ENCODE measurements around the gene TP53RK.

The TP53RK gene

DNA sequence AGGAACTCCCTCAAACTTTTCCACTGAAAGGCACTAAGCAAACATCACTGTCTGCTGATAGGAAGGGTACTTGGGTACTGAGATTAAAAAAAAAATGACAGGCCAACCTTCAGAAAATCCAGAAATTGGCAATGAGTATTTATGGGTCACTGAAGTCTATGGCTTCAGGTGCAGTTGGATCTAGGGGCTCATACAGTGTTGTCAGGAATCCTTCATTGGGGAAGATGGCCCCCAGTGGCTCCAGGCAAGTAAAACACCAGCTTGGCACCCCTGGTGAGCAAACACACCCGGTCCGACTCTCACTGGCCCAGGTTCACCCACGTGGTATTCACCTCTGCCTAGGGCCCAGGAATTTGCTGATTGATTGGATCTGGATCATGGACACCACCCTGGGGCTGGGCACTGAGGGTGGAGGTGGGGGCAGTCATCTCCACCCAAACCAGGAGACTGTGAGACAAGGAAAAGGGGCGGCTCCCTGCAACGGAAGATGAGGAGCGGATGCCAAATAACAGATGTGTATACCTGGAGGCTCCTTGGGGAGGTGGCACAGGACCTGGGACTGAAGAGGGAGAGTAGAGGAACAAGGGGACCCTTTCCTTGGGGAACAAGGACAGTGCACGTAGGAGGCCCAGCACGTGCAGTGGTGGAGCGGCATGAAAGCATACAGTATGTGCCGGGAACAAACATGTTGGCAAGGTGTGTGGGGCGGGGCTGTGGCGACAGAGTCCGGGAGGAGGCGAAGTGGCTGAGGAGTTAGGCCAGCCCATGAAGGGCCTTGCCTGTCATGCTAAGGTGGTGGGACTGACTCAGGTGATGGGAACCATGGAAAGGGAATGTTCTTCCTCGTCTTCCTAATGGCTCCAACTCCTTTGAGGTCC is 25.0 kb upstream of the TP53RK start:
- TF ChIP-seq SPI1 (IDR thresholded peaks at IDR 0.05; ENCODE audit: borderline replicate concordance, low read depth), result no peak
- TF ChIP-seq POLR2AphosphoS5 (IDR thresholded peaks at IDR 0.05; ENCODE audit: low read depth), result no peak
- TF ChIP-seq GABPA (IDR thresholded peaks at IDR 0.05; ENCODE audit: low read depth), result no peak
- TF ChIP-seq, protein P1, sequence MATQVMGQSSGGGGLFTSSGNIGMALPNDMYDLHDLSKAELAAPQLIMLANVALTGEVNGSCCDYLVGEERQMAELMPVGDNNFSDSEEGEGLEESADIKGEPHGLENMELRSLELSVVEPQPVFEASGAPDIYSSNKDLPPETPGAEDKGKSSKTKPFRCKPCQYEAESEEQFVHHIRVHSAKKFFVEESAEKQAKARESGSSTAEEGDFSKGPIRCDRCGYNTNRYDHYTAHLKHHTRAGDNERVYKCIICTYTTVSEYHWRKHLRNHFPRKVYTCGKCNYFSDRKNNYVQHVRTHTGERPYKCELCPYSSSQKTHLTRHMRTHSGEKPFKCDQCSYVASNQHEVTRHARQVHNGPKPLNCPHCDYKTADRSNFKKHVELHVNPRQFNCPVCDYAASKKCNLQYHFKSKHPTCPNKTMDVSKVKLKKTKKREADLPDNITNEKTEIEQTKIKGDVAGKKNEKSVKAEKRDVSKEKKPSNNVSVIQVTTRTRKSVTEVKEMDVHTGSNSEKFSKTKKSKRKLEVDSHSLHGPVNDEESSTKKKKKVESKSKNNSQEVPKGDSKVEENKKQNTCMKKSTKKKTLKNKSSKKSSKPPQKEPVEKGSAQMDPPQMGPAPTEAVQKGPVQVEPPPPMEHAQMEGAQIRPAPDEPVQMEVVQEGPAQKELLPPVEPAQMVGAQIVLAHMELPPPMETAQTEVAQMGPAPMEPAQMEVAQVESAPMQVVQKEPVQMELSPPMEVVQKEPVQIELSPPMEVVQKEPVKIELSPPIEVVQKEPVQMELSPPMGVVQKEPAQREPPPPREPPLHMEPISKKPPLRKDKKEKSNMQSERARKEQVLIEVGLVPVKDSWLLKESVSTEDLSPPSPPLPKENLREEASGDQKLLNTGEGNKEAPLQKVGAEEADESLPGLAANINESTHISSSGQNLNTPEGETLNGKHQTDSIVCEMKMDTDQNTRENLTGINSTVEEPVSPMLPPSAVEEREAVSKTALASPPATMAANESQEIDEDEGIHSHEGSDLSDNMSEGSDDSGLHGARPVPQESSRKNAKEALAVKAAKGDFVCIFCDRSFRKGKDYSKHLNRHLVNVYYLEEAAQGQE (IDR thresholded peaks at IDR 0.05; ENCODE audit: insufficient replicate concordance, low read depth), result no peak
- TF ChIP-seq, protein P2, sequence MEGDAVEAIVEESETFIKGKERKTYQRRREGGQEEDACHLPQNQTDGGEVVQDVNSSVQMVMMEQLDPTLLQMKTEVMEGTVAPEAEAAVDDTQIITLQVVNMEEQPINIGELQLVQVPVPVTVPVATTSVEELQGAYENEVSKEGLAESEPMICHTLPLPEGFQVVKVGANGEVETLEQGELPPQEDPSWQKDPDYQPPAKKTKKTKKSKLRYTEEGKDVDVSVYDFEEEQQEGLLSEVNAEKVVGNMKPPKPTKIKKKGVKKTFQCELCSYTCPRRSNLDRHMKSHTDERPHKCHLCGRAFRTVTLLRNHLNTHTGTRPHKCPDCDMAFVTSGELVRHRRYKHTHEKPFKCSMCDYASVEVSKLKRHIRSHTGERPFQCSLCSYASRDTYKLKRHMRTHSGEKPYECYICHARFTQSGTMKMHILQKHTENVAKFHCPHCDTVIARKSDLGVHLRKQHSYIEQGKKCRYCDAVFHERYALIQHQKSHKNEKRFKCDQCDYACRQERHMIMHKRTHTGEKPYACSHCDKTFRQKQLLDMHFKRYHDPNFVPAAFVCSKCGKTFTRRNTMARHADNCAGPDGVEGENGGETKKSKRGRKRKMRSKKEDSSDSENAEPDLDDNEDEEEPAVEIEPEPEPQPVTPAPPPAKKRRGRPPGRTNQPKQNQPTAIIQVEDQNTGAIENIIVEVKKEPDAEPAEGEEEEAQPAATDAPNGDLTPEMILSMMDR (IDR thresholded peaks at IDR 0.05; ENCODE audit: insufficient read depth, low read length), result no peak

DNA sequence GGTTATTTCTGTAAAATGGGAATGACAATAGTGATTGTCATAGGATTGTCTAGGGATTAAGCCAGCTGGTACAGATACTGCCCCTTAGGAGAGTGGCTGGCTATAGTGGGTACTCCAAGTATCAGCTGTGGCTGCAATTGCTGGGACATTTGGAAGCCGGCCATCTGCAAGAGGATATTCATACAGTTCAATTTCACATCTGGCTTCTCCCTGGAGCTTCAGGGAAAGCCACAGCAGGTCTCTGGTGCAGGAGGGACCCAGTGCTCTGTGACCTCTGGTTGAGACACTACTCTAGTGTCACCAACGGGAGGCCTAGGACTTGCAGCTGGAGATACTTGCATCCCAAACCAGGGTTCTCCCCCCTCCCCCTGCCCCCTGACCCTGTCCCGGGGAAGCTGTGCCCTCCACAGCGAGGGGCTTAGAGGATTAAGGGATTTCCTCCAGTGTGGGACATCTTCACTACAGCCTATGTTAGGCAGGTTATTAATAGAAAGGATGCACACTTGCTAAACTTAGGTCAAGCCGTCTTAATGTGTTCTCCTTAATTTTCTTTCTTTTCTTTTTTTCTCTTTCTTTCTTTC is 22.9 kb upstream of the TP53RK start:
- Histone ChIP-seq H3K27me3 (ENCODE audit: insufficient read depth, poor library complexity, severe bottlenecking) (peaks cover 21% of the 10 kb centered on the region), H3K27ac (replicated peaks) (no peak overlapping the region), H3K4me3 (replicated peaks; ENCODE audit: insufficient read depth, low read length) (no peak overlapping the region)
- DNase-seq (ENCODE audit: low read depth in 1 of 2, low spot score in 1 of 2), result no peak
- TF ChIP-seq, protein P2 (IDR thresholded peaks at IDR 0.05; ENCODE audit: insufficient read depth, low read length), result no peak
- no peak for TF ChIP-seq POLR2AphosphoS5 (IDR thresholded peaks at IDR 0.05; ENCODE audit: low read depth)
- no peak for TF ChIP-seq GABPA (IDR thresholded peaks at IDR 0.05; ENCODE audit: low read depth)
- TF ChIP-seq, protein P1 (IDR thresholded peaks at IDR 0.05; ENCODE audit: insufficient replicate concordance, low read depth), result no peak
- TF ChIP-seq SPI1 (IDR thresholded peaks at IDR 0.05; ENCODE audit: borderline replicate concordance, low read depth), result no peak

More for the DNA sequence above, 25.0 kb upstream of the TP53RK start:
- Histone ChIP-seq H3K27ac (replicated peaks) (no peak overlapping the region), H3K4me3 (replicated peaks; ENCODE audit: insufficient read depth, low read length) (no peak overlapping the region), H3K27me3 (ENCODE audit: insufficient read depth, poor library complexity, severe bottlenecking) (peaks cover 16% of the 10 kb centered on the region)
- DNase-seq (ENCODE audit: low read depth in 1 of 2, low spot score in 1 of 2), result no peak

DNA sequence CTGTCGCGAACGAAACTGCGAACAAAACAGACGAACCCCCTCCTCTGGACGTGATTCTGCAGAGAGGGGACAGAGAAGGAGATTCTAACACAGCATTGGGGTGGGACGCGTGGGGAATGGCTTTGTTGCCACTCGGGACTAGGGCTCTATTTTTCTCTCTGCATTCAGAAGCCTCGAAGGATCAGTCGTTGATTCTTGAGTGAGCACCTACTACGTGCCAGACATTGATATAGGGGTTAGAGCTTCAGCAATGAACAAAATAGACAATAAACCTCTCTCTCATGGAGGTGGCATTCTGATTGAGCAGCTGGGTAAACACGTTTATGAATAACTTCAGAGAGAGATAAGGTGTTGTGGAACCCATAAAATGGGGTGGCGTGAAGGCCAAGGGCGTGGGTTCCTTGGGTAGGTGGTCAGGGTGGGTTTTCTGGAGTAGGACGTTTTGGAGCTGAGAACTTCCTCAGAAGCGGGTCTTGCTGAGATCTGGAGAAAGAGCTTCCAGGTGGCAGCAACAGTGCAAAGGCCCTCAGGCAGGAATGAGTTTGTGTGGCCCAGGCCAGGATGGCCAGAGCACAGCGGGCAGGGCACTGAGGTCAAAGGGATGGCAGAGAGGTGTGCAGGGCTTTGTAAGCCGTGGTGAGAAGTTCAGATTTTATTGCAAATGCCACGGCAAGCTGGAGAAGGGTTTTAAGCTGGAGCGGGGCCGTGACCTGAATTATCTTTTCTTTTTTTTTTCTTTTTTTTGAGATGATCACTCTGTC is 21.1 kb upstream of the TP53RK start:
- Histone ChIP-seq H3K27ac (replicated peaks) (no peak overlapping the region), H3K4me3 (replicated peaks; ENCODE audit: insufficient read depth, low read length) (no peak overlapping the region), H3K27me3 (ENCODE audit: insufficient read depth, poor library complexity, severe bottlenecking) (peaks cover 21% of the 10 kb centered on the region)
- DNase-seq (ENCODE audit: low read depth in 1 of 2, low spot score in 1 of 2), result no peak
- no peak for TF ChIP-seq GABPA (IDR thresholded peaks at IDR 0.05; ENCODE audit: low read depth)
- TF ChIP-seq, protein P2 (IDR thresholded peaks at IDR 0.05; ENCODE audit: insufficient read depth, low read length), result no peak
- TF ChIP-seq POLR2AphosphoS5 (IDR thresholded peaks at IDR 0.05; ENCODE audit: low read depth), result no peak
- TF ChIP-seq, protein P1 (IDR thresholded peaks at IDR 0.05; ENCODE audit: insufficient replicate concordance, low read depth), result no peak
- TF ChIP-seq SPI1 (IDR thresholded peaks at IDR 0.05; ENCODE audit: borderline replicate concordance, low read depth), result no peak
